Liver (tissue), 9 donors: ENCODE results near the gene USH2A. TPM values are rescaled to one million over a fixed set of nuclear protein-coding genes. Genes with fewer than 3 reads are reported as not detected.
"Not testable (repeated sequence)": the region's sequence is repeated elsewhere in the genome, so short reads cannot be mapped to it uniquely, and the experiment has no call there.

Source experiments
- DNase-seq: peaks from one replicate; pipeline ENCODE4 v3.0.0-alpha.2; 2017; ENCODE audit warnings: low spot score
- H3K27ac ChIP-seq, 2 donors: one replicate each; pipeline ENCODE4 v1.7.0; 2013; ENCODE audit warnings: inconsistent platforms in 2 of 2, low read length in 2 of 2, control low read depth in 1 of 2, low read depth in 1 of 2, mild to moderate bottlenecking in 1 of 2
- H3K27me3 ChIP-seq, 4 donors: one replicate each; pipeline versions ENCODE4 v1.6.1 to v1.7.0; 2013; ENCODE audit warnings: low read length in 3 of 4, inconsistent platforms in 1 of 4, mild to moderate bottlenecking in 1 of 4, moderate library complexity in 1 of 4; ENCODE audit not compliant: control insufficient read depth in 4 of 4, insufficient read depth in 4 of 4
- H3K36me3 ChIP-seq, 4 donors: one replicate each; pipeline versions ENCODE4 v1.6.1 to v1.7.0; 2013; ENCODE audit warnings: low read length in 3 of 4, mild to moderate bottlenecking in 3 of 4, low read depth in 1 of 4, moderate library complexity in 1 of 4; ENCODE audit not compliant: control insufficient read depth in 4 of 4, insufficient read depth in 3 of 4
- H3K4me1 ChIP-seq, 4 donors: one replicate each; pipeline versions ENCODE4 v1.6.1 to v1.7.0; 2013; ENCODE audit warnings: low read length in 3 of 4, mild to moderate bottlenecking in 3 of 4, moderate library complexity in 1 of 4; ENCODE audit not compliant: control insufficient read depth in 4 of 4, insufficient read depth in 4 of 4
- H3K4me3 ChIP-seq, 3 donors: one replicate each; pipeline versions ENCODE4 v1.6.1 to v1.7.0; 2013; ENCODE audit warnings: low read length in 3 of 3, control low read depth in 1 of 3, low read depth in 1 of 3, mild to moderate bottlenecking in 1 of 3
- H3K9ac ChIP-seq, 2 donors: one replicate each; pipeline ENCODE4 v1.7.0; 2013; ENCODE audit warnings: low read length in 2 of 2, mild to moderate bottlenecking in 2 of 2, moderate library complexity in 2 of 2, control low read depth in 1 of 2, low read depth in 1 of 2
- H3K9me3 ChIP-seq, 4 donors: one replicate each; pipeline versions ENCODE4 v1.6.1 to v1.7.0; 2013; ENCODE audit warnings: low read length in 3 of 4; ENCODE audit not compliant: control insufficient read depth in 4 of 4
- ATF3 ChIP-seq: IDR thresholded peaks from 2 replicates; pipeline ENCODE4 v1.6.1; 2016; ENCODE audit warnings: antibody characterized with exemption
- EGR1 ChIP-seq, 2 donors: IDR thresholded peaks; 2 replicates each; pipeline ENCODE4 v1.6.1; 2016 to 2018; ENCODE audit warnings: antibody characterized with exemption in 2 of 2, low read depth in 2 of 2
- FOXA1 ChIP-seq: IDR thresholded peaks from 2 replicates; pipeline ENCODE4 v1.6.1; 2016; ENCODE audit warnings: antibody characterized with exemption
- FOXA2 ChIP-seq: IDR thresholded peaks from 2 replicates; pipeline ENCODE4 v1.6.1; 2016; ENCODE audit warnings: antibody characterized with exemption
- GABPA ChIP-seq, 2 donors: IDR thresholded peaks in 1 of 2; conservative IDR thresholded peaks in 1 of 2; 2 replicates each; pipeline ENCODE4 v1.6.1; 2016; ENCODE audit warnings: antibody characterized with exemption in 2 of 2, mild to moderate bottlenecking in 1 of 2, moderate library complexity in 1 of 2
- HNF4A ChIP-seq, 2 donors: conservative IDR thresholded peaks; 2 replicates each; pipeline ENCODE4 v1.6.1; 2016; ENCODE audit warnings: antibody characterized with exemption in 2 of 2, mild to moderate bottlenecking in 2 of 2
- HNF4G ChIP-seq: IDR thresholded peaks from 2 replicates; pipeline ENCODE4 v1.6.1; 2016; ENCODE audit warnings: antibody characterized with exemption
- JUND ChIP-seq, 2 donors: IDR thresholded peaks; 2 replicates each; pipeline ENCODE4 v1.6.1; 2016; ENCODE audit warnings: antibody characterized with exemption in 2 of 2
- MAX ChIP-seq: IDR thresholded peaks from 2 replicates; pipeline ENCODE4 v1.6.1; 2016; ENCODE audit warnings: antibody characterized with exemption
- NR2F2 ChIP-seq: IDR thresholded peaks from 2 replicates; pipeline ENCODE4 v1.6.1; 2016; ENCODE audit warnings: antibody characterized with exemption
- RAD21 ChIP-seq, 2 donors: IDR thresholded peaks; 2 replicates each; pipeline ENCODE4 v1.6.1; 2016; ENCODE audit warnings: antibody characterized with exemption in 2 of 2, mild to moderate bottlenecking in 2 of 2
- RXRA ChIP-seq, 2 donors: IDR thresholded peaks; 2 replicates each; pipeline ENCODE4 v1.6.1; 2017 to 2018; ENCODE audit warnings: antibody characterized with exemption in 2 of 2, mild to moderate bottlenecking in 1 of 2
- SP1 ChIP-seq: IDR thresholded peaks from 2 replicates; pipeline ENCODE4 v1.6.1; 2018; ENCODE audit warnings: antibody characterized with exemption, mild to moderate bottlenecking
- TAF1 ChIP-seq: conservative IDR thresholded peaks from 2 replicates; pipeline ENCODE4 v1.6.1; 2016; ENCODE audit warnings: antibody characterized with exemption, mild to moderate bottlenecking
- YY1 ChIP-seq: IDR thresholded peaks from 2 replicates; pipeline ENCODE4 v1.6.1; 2016; ENCODE audit warnings: antibody characterized with exemption, mild to moderate bottlenecking
- ZBTB33 ChIP-seq: IDR thresholded peaks from 2 replicates; pipeline ENCODE4 v1.6.1; 2016; ENCODE audit warnings: antibody characterized with exemption
- WGBS: extraction: QIAGEN DNeasy Blood & Tissue Kit; methylation state at CpG from one replicate; pipeline ENCODE4 v1.1.7; 2013; 5-methylcytosine and 5-hydroxymethylcytosine counted together
- polyA plus RNA-seq, 2 donors: library from polyadenylated mRNA; stranded (reverse) in 1 of 2; unstranded in 1 of 2; fragments of 200-250 nt in 1 of 2; fragments of >200 nt in 1 of 2; fragmentation: Nextera tagmentation in 1 of 2; extraction: Ambion mirVana in 1 of 2; gene quantifications; one replicate each; pipeline versions ENCODE4 v1.2.1 to v1.2.3, GENCODE V29; 2013 to 2015
- total RNA-seq, 2 donors: library from RNA; depleted of rRNA; stranded (reverse); fragments of >200 nt; gene quantifications; one replicate each; pipeline ENCODE4 v1.2.3, GENCODE V29; 2014
- TF ChIP-seq, protein P1 (sequence below): IDR thresholded peaks from 2 replicates; pipeline ENCODE4 v1.6.1; 2016; ENCODE audit warnings: antibody characterized with exemption, mild to moderate bottlenecking
- TF ChIP-seq, protein P2 (sequence below): fragments of 150-350 bp; IDR thresholded peaks from 2 replicates; pipeline ENCODE4 v1.5.1; 2017; ENCODE audit warnings: improper control_type of control experiment, low read depth, low read length; ENCODE audit not compliant: missing input control
- donor health status: healthy.
- donor health status: healthy.
- donor health status: healthy.
- donor health status: healthy.
- donor health status: healthy.

USH2A gene
- total and polyA plus RNA-seq, 4 donors, result 0.14 to 1.0 (median 0.31) TPM

- no peaks in the 10 kb centered on the region for H3K36me3 ChIP-seq
- H3K9me3 ChIP-seq, result no peaks in the 10 kb centered on the region
- no peak overlapping the region for H3K27ac ChIP-seq
- H3K27me3 ChIP-seq, result no peaks in the 10 kb centered on the region
- H3K4me3 ChIP-seq, result no peak overlapping the region
- TF ChIP-seq MAX (no peak), SP1 (no peak), RAD21 (IDR thresholded peaks at IDR 0.05) (no peak)
- DNase-seq, result no peak
- 92% methylated on average over 3 of the region's 3 CpGs for WGBS
- no peak overlapping the region for H3K9ac ChIP-seq
- no peaks in the 10 kb centered on the region for H3K4me1 ChIP-seq
Measured at GRCh38 chr1:216015116-216015515, 408.1 kb downstream of the USH2A start.

GRCh38 chr1:216014086-216014485 lies 409.2 kb downstream of the USH2A start:
- Histone ChIP-seq H3K27me3 (no peaks in the 10 kb centered on the region), H3K27ac (no peak overlapping the region), H3K9ac (no peak overlapping the region), H3K36me3 (no peaks in the 10 kb centered on the region), H3K4me3 (no peak overlapping the region), H3K4me1 (no peaks in the 10 kb centered on the region), H3K9me3 (no peaks in the 10 kb centered on the region)
- WGBS, result 48% methylated on average over 2 of the region's 2 CpGs
- no peak for DNase-seq
- TF ChIP-seq HNF4A (conservative IDR thresholded peaks at IDR 0.05), result no peak
- TF ChIP-seq NR2F2, result no peak
- TF ChIP-seq RAD21 (IDR thresholded peaks at IDR 0.05), result no peak
- TF ChIP-seq HNF4G, result no peak
- TF ChIP-seq SP1, result no peak
- TF ChIP-seq ZBTB33, result no peak
- no peak for TF ChIP-seq FOXA1
- no peak for TF ChIP-seq RXRA (IDR thresholded peaks at IDR 0.05)
- TF ChIP-seq, protein P1, sequence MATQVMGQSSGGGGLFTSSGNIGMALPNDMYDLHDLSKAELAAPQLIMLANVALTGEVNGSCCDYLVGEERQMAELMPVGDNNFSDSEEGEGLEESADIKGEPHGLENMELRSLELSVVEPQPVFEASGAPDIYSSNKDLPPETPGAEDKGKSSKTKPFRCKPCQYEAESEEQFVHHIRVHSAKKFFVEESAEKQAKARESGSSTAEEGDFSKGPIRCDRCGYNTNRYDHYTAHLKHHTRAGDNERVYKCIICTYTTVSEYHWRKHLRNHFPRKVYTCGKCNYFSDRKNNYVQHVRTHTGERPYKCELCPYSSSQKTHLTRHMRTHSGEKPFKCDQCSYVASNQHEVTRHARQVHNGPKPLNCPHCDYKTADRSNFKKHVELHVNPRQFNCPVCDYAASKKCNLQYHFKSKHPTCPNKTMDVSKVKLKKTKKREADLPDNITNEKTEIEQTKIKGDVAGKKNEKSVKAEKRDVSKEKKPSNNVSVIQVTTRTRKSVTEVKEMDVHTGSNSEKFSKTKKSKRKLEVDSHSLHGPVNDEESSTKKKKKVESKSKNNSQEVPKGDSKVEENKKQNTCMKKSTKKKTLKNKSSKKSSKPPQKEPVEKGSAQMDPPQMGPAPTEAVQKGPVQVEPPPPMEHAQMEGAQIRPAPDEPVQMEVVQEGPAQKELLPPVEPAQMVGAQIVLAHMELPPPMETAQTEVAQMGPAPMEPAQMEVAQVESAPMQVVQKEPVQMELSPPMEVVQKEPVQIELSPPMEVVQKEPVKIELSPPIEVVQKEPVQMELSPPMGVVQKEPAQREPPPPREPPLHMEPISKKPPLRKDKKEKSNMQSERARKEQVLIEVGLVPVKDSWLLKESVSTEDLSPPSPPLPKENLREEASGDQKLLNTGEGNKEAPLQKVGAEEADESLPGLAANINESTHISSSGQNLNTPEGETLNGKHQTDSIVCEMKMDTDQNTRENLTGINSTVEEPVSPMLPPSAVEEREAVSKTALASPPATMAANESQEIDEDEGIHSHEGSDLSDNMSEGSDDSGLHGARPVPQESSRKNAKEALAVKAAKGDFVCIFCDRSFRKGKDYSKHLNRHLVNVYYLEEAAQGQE, result no peak
- TF ChIP-seq JUND (IDR thresholded peaks at IDR 0.05), result no peak
- no peak for TF ChIP-seq EGR1 (IDR thresholded peaks at IDR 0.05; ENCODE audit: low read depth in 2 of 2)
- no peak for TF ChIP-seq ATF3
- TF ChIP-seq FOXA2, result no peak
- TF ChIP-seq, protein P2, sequence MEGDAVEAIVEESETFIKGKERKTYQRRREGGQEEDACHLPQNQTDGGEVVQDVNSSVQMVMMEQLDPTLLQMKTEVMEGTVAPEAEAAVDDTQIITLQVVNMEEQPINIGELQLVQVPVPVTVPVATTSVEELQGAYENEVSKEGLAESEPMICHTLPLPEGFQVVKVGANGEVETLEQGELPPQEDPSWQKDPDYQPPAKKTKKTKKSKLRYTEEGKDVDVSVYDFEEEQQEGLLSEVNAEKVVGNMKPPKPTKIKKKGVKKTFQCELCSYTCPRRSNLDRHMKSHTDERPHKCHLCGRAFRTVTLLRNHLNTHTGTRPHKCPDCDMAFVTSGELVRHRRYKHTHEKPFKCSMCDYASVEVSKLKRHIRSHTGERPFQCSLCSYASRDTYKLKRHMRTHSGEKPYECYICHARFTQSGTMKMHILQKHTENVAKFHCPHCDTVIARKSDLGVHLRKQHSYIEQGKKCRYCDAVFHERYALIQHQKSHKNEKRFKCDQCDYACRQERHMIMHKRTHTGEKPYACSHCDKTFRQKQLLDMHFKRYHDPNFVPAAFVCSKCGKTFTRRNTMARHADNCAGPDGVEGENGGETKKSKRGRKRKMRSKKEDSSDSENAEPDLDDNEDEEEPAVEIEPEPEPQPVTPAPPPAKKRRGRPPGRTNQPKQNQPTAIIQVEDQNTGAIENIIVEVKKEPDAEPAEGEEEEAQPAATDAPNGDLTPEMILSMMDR, result no peak
- TF ChIP-seq TAF1, result no peak
- TF ChIP-seq GABPA (IDR thresholded peaks at IDR 0.05 in 1 of 2, conservative IDR thresholded peaks at IDR 0.05 in 1 of 2), result no peak
- no peak for TF ChIP-seq YY1
- TF ChIP-seq MAX, result no peak

DNA sequence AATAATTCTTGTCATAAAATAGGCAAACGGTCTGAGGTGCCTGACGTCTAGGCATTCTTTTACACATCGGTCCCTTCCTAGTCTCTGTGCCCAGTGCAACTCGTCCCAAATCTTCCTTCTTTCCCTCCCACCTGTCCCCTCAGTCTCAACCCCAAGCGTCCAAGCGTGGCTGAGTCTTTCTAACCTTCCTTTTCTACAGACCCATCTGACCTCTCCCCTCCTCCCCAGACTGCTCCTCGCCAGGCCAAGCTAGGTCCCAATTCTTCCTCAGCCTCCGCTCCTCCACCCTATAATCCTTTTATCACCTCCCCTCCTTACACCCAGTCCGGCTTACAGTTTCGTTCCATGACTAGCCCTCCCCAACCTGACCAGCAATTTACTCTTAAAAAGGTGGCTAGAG lies 413.8 kb downstream of the USH2A start:
- DNase-seq, H3K9ac ChIP-seq, H3K4me1 ChIP-seq: not testable (repeated sequence)

More for the DNA sequence above, 413.8 kb downstream of the USH2A start:
- H3K36me3 ChIP-seq, H3K27ac ChIP-seq, H3K9me3 ChIP-seq, H3K27me3 ChIP-seq, H3K4me3 ChIP-seq: not testable (repeated sequence)
- WGBS, result 87% methylated on average over 10 of the region's 10 CpGs
